Measurements from ENCODE around the gene MAN1A2. TPM values are rescaled to one million over a fixed set of nuclear protein-coding genes. Genes with fewer than 3 reads are reported as not detected.

The MAN1A2 gene
- total and polyA plus RNA-seq, 9 of the 15 experiments (the other 6 are each of a cell fraction or from before 2014, with no cell fraction given), result 4.2 to 38.4 (median 18.7) TPM

DNA sequence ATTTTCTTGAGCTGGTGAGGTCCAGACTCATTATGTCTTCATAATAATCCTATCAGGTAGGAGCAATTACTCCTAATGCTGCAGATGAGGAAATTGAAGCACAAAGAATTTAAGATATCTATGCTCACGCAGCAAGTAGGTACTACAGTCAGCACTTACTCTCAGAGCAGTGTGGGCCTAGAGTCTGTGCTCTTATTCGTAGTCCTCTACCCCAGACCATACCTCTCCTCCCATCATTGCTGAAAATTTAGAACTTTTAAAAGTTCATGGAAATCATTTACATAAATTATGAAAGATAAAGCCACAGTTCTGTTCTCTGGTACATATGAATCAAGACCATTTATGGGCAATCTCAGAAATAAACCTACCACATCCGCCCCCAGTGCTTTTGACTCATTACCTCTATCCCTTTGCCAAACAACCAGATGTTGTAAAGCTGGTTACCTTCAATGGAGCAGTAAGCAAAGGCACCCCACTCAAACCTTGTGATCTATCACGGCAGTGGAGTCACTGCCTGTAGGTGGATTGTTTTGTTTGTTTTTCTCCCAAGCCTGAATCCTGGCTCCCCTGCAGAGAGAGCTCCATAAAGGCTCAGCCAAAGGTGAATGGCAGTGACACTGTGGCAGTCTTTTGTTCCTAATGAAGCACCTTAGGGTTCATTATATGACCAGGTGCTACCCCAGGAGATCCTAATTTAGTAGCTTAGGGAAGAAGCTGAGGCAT is 20.9 kb upstream of the MAN1A2 start:
- in situ Hi-C loops (cut with MboI), result no loop called here
- POLR2A ChIA-PET, result interaction anchor here (1.0 to 1.2 kb wide), 2 partner anchors 11 to 22 kb away, joined by 3 to 5 read pairs; no protein-coding TSS in a partner anchor

DNA sequence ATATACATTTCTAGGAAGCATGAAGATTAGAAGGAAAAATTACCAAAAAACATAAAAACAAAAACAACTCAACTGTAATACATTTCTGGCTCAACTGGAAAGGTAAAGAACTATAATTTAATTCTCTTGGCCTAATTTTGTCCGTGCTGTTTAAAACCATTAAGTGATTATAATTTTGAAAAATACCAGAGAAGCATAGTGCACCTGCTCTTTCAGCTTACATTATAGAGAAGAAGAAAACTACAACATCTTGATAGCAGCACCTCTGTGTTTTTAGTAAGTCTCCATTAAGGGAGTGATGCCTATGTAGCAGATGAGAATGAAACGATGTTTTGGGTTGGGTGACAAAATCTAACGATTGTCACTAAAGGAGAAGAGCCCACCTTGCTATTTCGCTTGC is 19.3 kb upstream of the MAN1A2 start:
- ATAC-seq, result no peak
- no peaks in the 10 kb centered on the region for H3K9me1 ChIP-seq (ENCODE audit: control insufficient read depth, insufficient read depth, low read length)
- H3K9me3 ChIP-seq (replicated peaks; ENCODE audit: control insufficient read depth, insufficient read depth, low read depth, low read length), result no peaks in the 10 kb centered on the region
- intact Hi-C loops (cut with micrococcal nuclease), result no loop called here
- no peak overlapping the region for H3K27ac ChIP-seq (ENCODE audit: extremely low read depth, low read depth, low read length)
- DNase-seq (ENCODE audit: extremely low read depth in 1 of 4, low spot score in 3 of 4), result no peak
- 1% methylated on average over 4 of the region's 4 CpGs for WGBS (ENCODE audit: insufficient coverage, low coverage, missing lambda C conversion rate)
- no peak overlapping the region for H3K4me2 ChIP-seq (ENCODE audit: insufficient read depth, low read length)
- no peaks in the 10 kb centered on the region for H3K36me3 ChIP-seq (ENCODE audit: control insufficient read depth, insufficient read depth, low read length)
- POLR2A ChIA-PET, result interaction anchor here (0.9 kb wide), 1 partner anchor 8 kb away, joined by 3 read pairs; no protein-coding TSS in a partner anchor
- H3K79me2 ChIP-seq (ENCODE audit: control insufficient read depth, insufficient read depth, low read length), result no peaks in the 10 kb centered on the region
- in situ Hi-C loops (cut with MboI), result no loop called here
- no peak overlapping the region for H2AFZ ChIP-seq (ENCODE audit: low read depth, low read length)
- CTCF ChIA-PET (ENCODE audit: low intra/inter-chr PET ratio), result no interaction called here
- H3K9ac ChIP-seq (ENCODE audit: insufficient read depth in 1 of 2, low read depth in 2 of 2, low read length in 2 of 2), result no peak overlapping the region
- no peak for FAIRE-seq
- H3K4me1 ChIP-seq (replicated peaks in 1 of 2; ENCODE audit: control insufficient read depth in 2 of 2, insufficient read depth in 2 of 2, low read length in 2 of 2), result no peaks in the 10 kb centered on the region
- H3K27me3 ChIP-seq (ENCODE audit: control insufficient read depth in 2 of 2, insufficient read depth in 2 of 2, low read length in 2 of 2), result peaks cover 11 to 14% of the 10 kb centered on the region in 2 experiments; a peak in 4 of 5 replicates
- no peak overlapping the region for H3K4me3 ChIP-seq
- H4K20me1 ChIP-seq (replicated peaks; ENCODE audit: control insufficient read depth, insufficient read depth, low read length), result no peaks in the 10 kb centered on the region
- BruUV-seq (replicated peaks), result no TSS peak
- TF ChIP-seq CC2D1A (IDR thresholded peaks at IDR 0.05) (no peak), HNRNPL (IDR thresholded peaks at IDR 0.05; ENCODE audit: low read depth, low read length) (no peak), TCF7 (IDR thresholded peaks at IDR 0.05; ENCODE audit: borderline replicate concordance) (no peak), SMARCE1 (IDR thresholded peaks at IDR 0.05) (no peak), SAP30 (IDR thresholded peaks at IDR 0.05; ENCODE audit: borderline replicate concordance, insufficient read depth, low read depth, low read length, poor library complexity, severe bottlenecking) (no peak), NEUROD1 (IDR thresholded peaks at IDR 0.05; ENCODE audit: borderline replicate concordance, low read depth, low read length, partially characterized antibody) (no peak), POLR2AphosphoS2 (IDR thresholded peaks at IDR 0.05; ENCODE audit: low read length) (no peak)
- TF ChIP-seq, protein P1, sequence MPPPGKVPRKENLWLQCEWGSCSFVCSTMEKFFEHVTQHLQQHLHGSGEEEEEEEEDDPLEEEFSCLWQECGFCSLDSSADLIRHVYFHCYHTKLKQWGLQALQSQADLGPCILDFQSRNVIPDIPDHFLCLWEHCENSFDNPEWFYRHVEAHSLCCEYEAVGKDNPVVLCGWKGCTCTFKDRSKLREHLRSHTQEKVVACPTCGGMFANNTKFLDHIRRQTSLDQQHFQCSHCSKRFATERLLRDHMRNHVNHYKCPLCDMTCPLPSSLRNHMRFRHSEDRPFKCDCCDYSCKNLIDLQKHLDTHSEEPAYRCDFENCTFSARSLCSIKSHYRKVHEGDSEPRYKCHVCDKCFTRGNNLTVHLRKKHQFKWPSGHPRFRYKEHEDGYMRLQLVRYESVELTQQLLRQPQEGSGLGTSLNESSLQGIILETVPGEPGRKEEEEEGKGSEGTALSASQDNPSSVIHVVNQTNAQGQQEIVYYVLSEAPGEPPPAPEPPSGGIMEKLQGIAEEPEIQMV (tag; conservative IDR thresholded peaks at IDR 0.05; ENCODE audit: low read depth), result no peak
- TF ChIP-seq, protein P2, sequence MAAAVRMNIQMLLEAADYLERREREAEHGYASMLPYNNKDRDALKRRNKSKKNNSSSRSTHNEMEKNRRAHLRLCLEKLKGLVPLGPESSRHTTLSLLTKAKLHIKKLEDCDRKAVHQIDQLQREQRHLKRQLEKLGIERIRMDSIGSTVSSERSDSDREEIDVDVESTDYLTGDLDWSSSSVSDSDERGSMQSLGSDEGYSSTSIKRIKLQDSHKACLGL (CRISPR knock-in tag; IDR thresholded peaks at IDR 0.05; ENCODE audit: borderline replicate concordance, poor library complexity, severe bottlenecking), result no peak
- TF ChIP-seq, protein P3, sequence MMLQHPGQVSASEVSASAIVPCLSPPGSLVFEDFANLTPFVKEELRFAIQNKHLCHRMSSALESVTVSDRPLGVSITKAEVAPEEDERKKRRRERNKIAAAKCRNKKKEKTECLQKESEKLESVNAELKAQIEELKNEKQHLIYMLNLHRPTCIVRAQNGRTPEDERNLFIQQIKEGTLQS (IDR thresholded peaks at IDR 0.05), result no peak
- TF ChIP-seq, protein P3 (CRISPR knock-in tag; conservative IDR thresholded peaks at IDR 0.05), result no peak

More for the DNA sequence above, 20.9 kb upstream of the MAN1A2 start:
- H2AFZ ChIP-seq (ENCODE audit: low read depth, low read length), result no peak overlapping the region
- no peaks in the 10 kb centered on the region; a peak in 1 of 5 replicates for H3K4me1 ChIP-seq (replicated peaks in 1 of 2; ENCODE audit: control insufficient read depth in 2 of 2, insufficient read depth in 2 of 2, low read length in 2 of 2)
- FAIRE-seq (no peak), DNase-seq (ENCODE audit: extremely low read depth in 1 of 4, low spot score in 3 of 4) (no peak), ATAC-seq (peak; percentile 53; the same call in 2 of the 3 replicates)
- no peaks in the 10 kb centered on the region for H4K20me1 ChIP-seq (replicated peaks; ENCODE audit: control insufficient read depth, insufficient read depth, low read length)
- CTCF ChIA-PET (ENCODE audit: low intra/inter-chr PET ratio), result no interaction called here
- WGBS (ENCODE audit: insufficient coverage, low coverage, missing lambda C conversion rate), result 18% methylated on average over 4 of the region's 4 CpGs
- H3K27me3 ChIP-seq (ENCODE audit: control insufficient read depth in 2 of 2, insufficient read depth in 2 of 2, low read length in 2 of 2), result peaks cover 11 to 14% of the 10 kb centered on the region in 2 experiments; a peak in 4 of 5 replicates
- H3K27ac ChIP-seq (ENCODE audit: extremely low read depth, low read depth, low read length), result no peak overlapping the region
- no peaks in the 10 kb centered on the region for H3K79me2 ChIP-seq (ENCODE audit: control insufficient read depth, insufficient read depth, low read length)
- no peak overlapping the region for H3K4me2 ChIP-seq (ENCODE audit: insufficient read depth, low read length)
- no peaks in the 10 kb centered on the region for H3K9me1 ChIP-seq (ENCODE audit: control insufficient read depth, insufficient read depth, low read length)
- no peaks in the 10 kb centered on the region for H3K9me3 ChIP-seq (replicated peaks; ENCODE audit: control insufficient read depth, insufficient read depth, low read depth, low read length)
- no peaks in the 10 kb centered on the region for H3K36me3 ChIP-seq (ENCODE audit: control insufficient read depth, insufficient read depth, low read length)
- H3K9ac ChIP-seq (ENCODE audit: insufficient read depth in 1 of 2, low read depth in 2 of 2, low read length in 2 of 2), result no peak overlapping the region
- H3K4me3 ChIP-seq, result no peak overlapping the region
- TF ChIP-seq SRF (CRISPR knock-in tag; IDR thresholded peaks at IDR 0.05) (0 out of 4 replicates have a peak, but pooled peaks of 1 of the 2 experiments have one; percentile 25), ZNF431 (CRISPR knock-in tag; IDR thresholded peaks at IDR 0.05) (no peak)
- no TSS peak for BruUV-seq (replicated peaks)
- intact Hi-C loops (cut with micrococcal nuclease), result no loop called here

All from K562 (cell line).